GM19023 (cell line): ENCODE data around the gene CENATAC.
"Not testable (repeated sequence)": the region's sequence is repeated elsewhere in the genome, so short reads cannot be mapped to it uniquely, and the experiment has no call there.

ENCODE experiments used
- ATAC-seq: cut with Tn5 transposase; IDR thresholded peaks from one replicate; pipeline ENCODE4 v1.9.1; 2021; ENCODE audit warnings: mild to moderate bottlenecking, moderate library complexity; ENCODE audit not compliant: unreplicated experiment

The CENATAC gene

DNA sequence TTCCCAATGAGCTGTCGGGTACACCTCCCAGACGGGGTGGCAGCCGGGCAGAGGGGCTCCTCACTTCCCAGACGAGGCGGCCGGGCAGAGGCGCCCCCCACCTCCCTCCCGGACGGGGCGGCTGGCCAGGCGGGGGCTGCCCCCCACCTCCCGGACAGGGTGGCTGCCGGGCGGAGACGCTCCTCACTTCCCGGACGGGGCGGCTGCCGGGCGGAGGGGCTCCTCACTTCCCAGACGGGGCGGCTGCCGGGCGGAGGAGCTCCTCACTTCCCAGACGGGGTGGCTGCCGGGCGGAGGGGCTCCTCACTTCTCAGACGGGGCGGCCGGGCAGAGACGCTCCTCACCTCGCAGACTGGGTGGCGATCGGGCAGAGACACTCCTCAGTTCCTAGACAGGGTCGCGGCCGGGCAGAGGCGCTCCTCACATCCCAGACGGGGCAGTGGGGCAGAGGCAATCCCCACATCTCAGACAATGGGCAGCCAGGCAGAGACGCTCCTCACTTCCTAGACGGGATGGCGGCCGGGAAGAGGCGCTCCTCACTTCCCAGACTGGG is 6.4 kb upstream of the CENATAC start:
- not testable (repeated sequence) for ATAC-seq

DNA sequence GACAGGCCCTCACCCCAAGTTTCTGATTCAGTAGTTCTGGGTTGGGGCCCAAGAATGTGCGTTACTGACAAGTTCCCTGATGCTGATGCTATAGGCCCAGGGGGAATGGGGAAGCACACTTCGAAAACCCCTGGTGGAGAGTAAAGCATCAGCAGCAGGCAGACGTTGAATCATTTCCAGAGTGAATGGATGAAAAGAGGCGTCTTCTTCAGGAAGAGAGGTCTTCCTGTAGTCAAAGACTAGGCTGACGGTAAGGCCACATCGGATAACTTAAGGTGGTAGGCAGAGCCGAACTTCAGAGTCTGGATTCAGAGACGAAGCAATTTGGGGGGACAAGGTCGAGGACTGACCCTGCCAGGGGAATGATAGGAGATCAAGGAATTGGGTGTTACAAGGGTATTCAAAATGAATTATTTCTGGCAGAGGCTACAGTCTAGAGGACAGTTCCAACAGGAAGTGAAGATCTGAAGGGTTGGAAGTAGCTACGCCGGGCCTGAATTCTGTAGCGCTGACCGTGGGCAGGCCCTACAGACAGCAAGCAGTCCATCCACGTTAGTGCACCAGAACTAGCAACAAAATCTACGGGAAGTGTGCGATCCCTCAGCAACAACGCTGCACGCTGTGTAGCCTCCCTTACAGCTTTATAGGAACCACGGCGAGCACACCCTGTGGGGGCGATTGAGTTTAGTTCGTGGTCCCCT is 862 bp upstream of the CENATAC start:
- ATAC-seq: peak; percentile 21

DNA sequence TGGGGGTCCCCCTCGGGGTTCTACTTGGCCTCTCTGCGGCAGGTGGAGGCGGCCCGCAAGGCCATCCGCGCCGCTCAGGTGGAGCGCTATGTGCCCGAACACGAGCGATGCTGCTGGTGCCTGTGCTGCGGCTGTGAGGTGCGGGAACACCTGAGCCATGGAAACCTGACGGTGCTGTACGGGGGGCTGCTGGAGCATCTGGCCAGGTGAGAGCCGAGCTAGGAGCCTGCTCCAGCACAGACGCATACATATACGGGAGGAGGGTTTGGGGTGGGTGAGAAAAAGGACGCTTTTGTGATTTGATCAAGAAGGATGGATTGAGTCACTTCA is 415 bp downstream of the CENATAC start:
- peak; percentile 13 for ATAC-seq

DNA sequence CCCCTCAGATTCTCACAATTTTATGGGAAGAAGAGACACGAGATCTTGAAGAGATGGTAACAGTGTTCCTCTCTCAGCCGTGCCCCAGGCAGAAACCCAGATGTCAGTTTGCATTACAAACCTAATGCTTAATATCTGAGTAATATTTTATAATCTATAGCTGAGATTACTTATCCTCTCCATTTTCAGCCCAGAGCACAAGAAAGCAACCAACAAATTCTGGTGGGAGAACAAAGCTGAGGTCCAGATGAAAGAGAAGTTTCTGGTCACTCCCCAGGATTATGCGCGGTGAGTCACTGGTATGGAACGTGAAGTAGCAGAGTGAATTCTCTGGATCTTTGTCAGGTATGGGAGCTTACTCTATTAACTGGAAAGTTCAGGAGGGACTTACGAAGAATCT is 884 bp downstream of the CENATAC start:
- no peak for ATAC-seq

DNA sequence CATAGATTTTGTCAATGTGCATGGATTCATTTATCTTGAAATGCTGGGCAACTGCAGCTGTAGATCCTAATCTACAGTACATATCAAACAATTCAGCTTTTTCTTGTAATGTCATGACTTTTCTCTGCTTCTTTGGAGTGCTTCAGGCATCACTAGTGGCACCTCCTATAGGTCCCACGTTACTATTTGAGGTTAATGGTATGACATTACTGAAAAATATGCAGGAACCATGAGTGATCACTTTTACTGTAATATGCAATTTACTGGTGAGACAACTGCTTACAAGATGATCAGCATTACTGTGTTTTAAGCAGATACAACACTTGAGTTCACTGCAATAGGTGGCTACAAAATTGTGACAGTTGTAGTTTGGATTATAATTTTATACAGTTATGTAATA is 3.0 kb downstream of the CENATAC start:
- no peak for ATAC-seq

DNA sequence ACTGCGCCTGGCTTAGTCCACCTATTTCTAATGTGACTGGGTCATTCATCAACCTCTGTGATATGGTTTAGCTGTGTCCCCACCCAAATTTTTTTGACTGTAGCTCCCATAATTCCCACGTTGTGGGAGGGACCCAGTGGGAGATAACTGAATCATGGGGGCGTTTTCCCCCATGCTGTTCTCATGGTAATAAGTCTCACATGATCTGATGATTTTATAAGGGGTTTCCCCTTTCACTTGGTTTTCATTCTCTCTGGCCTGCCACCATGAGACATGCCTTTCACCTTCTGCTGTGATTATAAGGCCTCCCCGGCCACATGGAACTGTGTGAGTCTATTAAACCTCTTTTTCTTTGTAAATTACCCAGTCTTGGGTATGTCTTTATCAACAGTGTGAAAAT is 8.7 kb downstream of the CENATAC start:
- no peak for ATAC-seq

DNA sequence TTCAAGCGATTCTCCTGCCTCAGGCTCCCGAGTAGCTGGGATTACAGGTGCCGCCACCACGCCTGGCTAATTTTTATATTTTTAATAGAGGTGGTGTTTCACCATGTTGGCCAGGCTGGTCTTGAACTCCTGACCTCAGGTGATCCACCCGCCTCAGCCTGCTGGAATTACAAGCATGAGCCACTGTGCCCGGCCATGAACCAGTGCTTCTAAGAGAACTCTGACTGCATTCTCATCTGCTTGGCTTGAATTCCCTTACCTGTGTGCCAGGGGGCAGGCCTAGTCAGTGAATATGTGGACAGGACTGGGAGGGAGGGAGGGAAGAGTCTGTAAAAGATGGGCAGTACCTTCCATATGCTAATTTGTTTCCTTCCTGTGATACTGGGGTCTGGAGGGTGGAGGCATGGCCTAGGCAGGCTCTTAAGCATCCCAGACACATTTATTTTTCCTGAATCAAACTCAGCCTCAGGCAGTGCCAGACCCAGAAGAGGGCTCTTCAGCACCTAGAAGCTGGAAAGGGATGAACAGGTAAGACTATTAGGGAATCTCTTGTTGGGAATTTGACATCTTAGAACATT is 13.6 kb downstream of the CENATAC start:
- no peak for ATAC-seq

DNA sequence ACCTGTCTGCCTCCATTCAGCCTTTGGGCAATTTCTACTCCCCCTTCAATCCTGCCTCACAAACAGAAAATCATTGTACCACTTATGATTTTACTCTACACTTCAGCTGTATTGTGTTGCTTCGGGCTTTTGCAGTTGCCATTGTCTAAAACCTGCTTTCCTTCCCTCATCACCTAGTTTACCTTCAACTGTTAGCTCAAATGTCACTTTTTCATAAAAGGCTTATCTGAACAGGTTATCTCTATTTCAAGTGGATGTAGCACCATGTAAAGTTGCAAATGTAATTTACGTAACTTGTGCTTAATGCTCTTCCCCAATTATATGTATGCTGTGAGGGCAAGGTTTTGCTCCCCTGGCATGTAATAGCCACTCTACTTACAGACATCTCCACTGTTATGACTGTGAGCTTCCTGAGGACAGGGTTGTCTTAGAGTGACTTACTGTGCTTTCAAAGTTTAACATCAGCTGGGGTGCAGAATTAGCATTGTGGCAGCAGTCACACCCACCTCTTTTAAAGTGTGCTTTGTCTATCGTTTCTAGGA is 14.8 kb downstream of the CENATAC start:
- no peak for ATAC-seq

DNA sequence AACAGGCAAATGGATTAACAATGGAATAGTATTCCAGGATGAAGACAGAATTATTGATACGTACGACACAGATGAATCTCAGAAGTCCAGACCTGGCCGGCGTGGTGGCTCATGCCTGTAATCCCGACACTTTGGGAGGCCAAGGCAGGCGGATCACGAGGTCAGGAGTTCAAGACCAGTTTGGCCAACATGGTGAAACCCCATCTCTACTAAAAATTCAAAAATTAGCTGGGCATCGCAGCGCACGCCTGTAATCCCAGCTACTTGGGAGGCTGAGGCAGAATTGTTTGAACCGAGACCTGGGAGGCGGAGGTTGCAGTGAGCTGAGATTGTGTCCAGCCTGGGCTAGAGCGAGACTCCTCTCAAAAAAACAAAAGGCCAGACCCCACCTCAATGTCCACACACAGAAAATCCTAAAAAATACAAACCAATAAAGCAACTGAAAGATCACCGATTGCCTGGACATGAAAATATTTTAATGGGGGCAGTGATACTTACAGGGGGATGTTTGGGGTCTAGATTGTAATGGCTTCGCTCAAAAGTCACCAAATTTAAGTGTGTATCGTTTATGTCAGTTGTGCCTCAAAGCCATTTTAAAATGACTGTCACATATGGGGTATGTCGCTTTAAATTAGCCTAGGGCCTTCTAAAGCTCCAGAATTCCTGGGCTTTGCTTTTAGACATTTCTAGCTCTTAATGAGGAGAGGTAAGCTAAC is 16.4 kb downstream of the CENATAC start:
- no peak for ATAC-seq

DNA sequence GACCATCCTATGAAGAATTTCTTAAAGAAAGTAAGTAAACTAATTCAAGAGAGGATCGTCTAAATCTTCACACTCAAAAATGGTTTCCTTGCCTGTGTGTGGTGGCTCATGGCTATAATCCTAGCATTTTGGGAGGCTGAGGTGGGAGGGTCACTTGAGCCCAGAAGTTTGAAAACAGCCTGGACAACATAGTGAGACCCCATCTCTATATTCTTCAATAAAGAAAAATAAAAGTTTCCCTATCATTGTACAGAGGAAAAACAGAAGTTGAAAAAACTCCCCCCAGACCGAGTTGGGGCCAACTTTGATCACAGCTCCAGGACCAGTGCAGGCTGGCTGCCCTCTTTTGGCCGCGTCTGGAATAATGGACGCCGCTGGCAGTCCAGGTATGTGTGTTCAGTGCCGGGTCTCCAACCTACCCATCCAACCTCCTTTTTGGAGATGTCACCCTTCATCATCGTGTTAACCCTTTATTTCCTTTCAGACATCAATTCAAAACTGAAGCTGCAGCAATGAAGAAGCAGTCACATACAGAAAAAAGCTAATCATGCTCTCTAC is 17.2 kb downstream of the CENATAC start:
- no peak for ATAC-seq

DNA sequence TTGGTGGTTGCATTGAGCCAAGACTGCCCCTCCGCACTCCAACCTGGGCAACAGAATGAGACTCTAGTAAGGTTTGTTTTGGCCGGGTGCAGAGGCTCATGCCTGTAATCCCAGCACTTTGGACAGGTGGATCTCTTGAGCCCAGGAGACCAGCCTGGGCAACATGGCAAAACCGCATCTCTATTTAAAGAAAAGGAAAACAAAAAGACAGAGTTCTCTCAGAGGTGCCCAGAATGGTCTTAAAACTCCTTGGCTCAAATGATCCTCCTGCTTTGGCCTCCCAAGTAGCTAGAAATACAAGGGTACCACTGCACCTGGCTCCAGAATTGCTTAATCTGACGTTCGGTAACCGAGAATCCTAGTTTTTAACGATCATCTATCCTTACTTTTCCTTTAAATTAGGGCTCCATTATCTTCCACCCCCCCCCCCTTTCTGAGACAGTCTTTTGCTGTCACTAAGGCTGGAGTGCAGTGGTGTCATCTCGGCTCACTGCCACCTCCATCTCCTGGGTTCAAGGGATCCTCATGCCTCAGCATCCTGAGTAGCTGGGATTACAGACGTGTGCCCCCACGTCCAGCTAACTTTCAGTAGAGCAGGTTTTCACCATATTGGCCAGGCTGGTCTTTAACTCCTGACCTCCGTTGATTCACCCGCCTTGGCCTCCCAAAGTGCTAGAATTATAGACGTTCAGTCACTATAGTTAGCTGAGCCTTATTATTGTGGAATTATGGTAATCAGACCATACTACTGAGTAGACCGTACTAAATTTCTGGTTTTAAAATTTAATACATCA is 18.5 kb downstream of the CENATAC start:
- ATAC-seq: no peak

DNA sequence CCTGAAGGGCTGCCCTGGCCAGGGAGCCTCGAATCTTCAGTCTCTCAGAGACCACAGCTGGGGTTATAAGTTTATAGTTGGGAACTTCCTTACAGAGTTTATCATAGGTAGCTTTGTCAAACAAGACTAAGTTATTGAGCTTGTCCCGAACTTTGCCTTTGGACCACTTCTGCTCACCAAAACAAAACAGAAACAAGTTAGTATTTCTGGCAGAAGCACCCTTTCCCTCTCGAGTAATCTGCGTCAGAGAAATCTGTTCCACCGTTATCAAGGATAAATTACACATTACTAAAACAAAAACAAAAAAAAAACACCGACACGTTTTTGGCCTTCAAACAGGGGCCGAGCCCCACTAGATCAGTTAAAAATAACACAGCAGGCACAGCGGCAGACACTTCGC is 19.4 kb downstream of the CENATAC start:
- ATAC-seq: not testable (repeated sequence)

DNA sequence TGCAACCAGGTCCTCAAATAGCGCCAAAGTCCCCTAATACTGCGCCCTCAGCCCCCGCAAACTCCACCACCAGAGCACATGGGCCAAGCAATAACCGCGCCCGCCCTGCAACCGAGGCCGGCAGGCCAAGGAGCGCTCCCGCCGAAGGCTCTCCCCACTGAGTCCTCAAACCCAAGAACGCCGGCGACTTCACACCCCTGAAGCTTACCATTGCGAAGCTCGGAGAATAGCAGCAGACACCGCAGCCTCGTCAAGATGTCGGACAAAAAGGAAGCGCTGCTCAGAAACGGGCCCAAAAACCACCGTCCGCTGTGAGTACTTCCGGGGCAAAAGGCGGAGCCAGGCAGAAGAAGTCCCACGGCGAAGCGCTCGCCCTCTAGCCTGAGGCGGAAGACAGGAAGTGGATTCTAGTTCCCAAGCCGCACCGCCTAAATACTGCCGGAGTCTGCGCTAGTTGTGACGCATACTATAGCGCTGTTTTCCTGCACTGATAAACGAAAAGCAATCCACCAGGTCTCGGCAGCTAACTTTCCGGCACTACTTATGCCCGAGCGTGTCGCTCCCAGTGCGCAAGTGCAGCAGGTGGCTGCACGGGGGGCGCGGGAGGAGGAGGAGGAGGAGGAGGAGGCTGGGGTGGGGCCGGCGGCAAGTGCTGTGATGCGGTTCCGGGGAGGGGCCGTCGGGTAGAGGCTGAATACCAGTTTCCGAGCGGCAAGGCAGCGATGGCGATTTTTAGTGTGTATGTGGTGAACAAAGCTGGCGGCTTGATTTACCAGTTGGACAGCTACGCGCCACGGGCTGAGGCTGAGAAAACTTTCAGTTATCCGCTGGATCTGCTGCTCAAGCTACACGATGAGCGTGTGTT is 20.4 kb downstream of the CENATAC start, which contains the start of the genes RPS25 and TRAPPC4:
Gene RPS25, minus strand, starts transcription at position 270 of the 865 bp plus-strand sequence. Its CDS starts 59 bp downstream, at position 211.
Gene TRAPPC4, plus strand, starts transcription at position 693 of the 865 bp plus-strand sequence. Its CDS starts 30 bp downstream, at position 723.
- peak; percentile 86 for ATAC-seq

DNA sequence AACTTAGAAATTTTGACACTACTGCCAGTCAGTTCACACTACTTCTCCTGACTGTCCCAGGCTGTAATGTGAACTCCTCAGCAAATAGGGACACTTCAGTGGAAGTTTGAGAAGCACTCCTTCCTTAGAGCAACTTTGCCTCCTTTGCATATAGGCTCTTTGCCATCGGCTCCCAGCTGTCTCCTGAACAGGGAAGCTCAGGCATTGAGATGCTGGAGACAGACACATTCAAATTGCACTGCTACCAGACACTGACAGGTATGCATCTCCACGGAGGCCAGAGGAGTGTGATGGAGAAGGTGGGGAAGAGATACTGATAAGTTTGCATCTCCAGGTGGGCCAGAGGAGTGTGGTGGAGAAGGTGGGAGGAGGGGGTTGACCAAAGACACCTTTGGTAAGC is 22.1 kb downstream of the CENATAC start:
- no peak for ATAC-seq

DNA sequence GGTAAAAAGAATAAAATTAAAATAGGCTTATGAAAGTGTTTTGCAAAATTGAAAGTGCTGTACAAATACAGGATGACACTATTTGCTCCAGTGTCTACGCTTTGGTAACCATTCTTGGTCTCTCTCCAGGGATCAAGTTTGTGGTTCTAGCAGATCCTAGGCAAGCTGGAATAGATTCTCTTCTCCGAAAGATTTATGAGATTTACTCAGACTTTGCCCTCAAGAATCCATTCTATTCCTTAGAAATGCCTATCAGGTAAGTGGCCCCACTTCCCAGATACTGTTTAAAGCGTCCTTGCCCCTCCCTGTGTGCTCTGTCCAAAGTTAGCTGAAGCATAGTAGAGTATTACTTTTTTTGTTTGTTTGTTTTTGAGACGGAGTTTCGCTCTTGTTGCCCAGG is 23.7 kb downstream of the CENATAC start:
- ATAC-seq: no peak

DNA sequence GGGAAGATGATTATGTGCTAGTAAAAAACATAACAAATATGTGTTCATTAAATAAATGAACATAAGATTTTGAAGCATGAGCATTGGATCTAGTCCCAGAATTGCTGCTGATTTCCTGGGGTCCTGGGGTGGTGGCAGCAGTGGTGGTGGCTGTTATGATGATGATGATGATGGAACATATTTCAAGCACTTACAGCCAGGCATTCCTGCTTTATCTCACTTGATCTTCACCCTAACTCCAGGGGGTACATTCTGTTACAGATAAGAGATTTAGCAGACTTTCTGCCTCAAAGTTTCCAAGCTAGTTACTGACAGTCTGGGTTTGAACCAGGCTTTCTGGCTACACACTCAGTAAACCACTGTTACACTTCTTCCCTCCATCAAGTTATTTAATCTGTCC is 25.8 kb downstream of the CENATAC start:
- ATAC-seq: no peak

DNA sequence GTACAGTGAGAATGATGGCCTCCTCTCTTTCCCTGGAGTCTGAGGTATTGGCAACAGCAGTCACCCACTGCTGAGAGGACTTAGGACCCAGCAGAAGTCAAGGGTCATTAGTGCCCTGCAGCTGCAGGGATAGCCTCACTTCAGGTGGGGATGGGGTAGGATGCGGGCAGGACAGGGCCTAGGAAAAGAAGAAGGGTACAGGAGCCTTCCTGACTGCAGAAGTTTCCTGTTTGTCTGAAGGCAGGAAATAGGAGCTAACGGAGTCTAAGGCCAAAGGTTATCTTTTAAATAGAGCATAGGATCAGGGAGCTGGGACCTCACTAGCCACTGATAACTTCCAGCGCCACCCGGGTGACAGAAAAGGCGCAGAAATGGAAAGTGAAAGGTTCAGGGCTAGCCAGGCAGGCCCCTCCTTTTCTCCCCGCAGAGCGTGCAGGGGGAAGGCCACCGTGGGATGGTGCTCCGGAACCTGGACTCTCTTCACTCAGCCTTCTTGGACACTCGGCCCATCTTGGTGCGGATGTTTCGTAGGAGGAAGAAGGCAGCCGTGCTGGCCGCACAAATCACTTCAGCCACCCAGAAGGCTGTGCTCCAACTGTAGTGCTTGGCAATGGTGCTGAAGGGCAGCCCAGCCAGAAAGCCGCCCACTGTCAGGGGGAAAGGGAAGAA is 26.6 kb downstream of the CENATAC start:
- no peak for ATAC-seq

DNA sequence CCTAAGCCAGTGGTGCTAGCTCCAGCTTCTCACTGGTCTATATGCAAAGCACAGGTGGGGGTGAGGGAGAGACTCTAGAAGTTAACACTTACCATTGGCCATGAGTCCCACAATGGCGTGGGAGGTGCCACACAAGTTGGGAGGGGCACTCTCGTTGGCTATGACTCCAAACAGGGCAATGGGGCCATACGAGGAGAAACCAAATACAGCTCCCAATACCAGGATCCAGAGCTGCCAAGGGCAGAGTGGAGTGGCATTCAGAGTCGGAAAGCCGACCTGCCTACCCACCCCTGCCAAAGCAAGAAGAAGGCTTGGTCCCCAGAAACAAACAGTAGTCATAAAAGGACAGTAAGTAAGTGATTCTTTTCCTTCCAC is 27.1 kb downstream of the CENATAC start:
- no peak for ATAC-seq

DNA sequence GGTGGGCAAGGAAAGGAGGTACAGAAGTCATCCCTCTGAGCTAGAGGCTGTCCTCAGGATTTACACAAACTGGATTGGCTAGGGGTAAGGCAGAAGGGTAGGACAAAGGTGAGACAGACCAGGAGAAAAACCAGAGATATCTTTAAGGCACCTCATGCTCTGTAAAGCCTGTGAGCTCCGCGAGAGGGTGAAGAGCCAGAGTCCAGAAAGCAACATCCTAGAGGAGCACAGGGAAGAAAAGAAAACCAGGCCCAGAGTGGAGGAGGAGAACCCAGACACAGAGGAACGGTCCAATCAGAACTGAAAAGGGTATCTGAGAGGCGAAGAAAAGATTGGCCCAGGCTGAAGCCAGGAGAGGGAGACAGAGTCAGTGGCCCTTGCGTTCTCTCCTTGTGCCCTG is 27.6 kb downstream of the CENATAC start:
- no peak for ATAC-seq
